ENCODE data around the gene HMGCL.
"Not testable (repeated sequence)": the region's sequence is repeated elsewhere in the genome, so short reads cannot be mapped to it uniquely, and the experiment has no call there.

The HMGCL gene

DNA sequence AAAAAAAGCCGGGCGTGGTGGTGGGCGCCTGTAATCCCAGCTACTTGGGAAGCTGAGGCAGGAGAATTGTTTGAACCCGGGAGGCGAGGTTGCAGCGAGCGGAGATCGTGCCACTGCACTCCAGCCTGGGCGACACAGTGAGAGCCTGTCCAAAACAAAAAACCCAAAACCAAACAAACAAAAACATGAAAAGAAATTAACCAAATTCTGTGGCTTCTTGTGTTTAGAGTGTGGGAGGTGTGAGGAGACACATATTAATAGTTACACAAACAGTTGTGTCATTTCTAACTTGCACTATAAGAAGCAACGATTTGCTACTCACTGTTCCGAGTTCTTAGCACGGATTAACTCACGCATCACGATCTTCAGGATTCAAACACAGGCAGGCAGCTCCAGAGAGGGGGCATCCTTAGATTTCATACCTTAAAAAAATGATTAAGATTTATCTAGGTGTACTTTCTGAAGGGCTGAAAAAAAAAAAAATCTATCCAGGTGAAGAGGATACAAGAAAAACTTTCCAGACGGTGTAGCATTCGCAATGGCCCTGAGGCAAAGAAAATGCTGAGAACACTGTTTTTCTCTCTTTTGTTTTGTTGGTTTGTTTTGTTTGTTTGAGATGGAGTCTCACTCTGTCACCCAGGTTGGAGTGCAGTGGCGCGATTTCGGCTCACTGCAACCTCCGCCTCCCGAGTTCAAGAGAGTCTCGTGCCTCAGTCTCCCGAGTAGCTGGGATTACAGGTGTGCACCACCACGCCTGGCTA is 713 bp upstream of the HMGCL start:
- DNase-seq: no peak

DNA sequence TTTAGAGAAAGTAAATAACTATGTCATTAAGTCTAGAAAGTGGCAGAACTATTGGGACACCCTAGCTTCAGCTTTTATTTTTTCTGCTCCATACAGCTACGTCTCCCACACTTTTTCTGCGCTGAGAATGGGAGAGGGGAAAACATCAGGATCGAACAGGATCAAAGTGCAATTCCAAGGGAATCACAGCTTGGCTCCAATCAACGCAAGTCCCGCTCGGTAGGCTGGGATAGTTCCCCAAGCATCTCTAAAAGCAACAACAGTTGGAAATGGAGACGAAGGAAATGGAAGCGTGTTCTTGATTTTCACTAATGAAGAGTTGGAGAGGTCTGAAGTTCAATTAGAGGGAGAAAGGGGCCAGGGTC is 536 bp downstream of the HMGCL start:
- no peak for DNase-seq

DNA sequence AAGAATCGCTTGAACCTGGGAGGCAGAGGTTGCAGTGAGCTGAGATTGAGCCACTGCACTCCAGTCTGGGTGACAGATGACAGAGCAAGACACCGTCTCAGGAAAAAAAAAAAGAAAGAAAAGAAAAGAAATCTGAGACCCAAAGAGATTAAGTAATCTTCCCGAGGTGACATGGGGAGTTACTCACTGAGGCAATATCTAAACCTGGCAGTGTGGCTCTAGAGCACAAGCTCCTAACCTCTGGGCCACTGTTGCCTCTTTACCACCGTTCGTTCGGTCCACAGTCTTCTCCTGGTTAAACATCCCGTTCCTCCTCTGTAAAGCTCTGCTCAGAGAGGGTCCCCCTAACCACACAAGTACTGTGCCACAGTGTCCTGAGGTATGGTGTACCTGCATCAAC is 1.5 kb downstream of the HMGCL start:
- DNase-seq: no peak

GRCh38 chr1:23817633-23818032 is 7.6 kb downstream of the HMGCL start:
- DNase-seq: no peak

DNA sequence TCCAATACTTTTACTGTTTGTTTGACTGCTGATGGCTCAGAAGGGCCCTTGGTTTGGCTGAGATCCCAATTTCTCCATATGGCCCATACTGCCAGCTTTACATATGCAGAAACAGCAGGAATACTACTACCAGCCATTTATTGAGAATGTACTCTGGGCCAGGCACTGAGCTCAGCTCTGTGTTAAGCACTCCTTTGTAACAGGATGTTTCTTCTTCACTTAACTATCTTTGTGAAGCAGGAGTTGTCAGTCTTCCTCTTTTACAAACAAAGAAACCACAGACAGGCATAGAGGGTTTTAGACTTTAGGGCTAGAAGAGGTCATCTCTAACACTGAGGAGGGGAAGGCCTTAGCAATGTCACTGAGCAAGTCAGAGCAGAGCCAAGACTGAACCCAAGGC is 8.3 kb downstream of the HMGCL start:
- DNase-seq: no peak

GRCh38 chr1:23816361-23816760 is 8.9 kb downstream of the HMGCL start:
- DNase-seq: no peak

- DNase-seq: no peak
These were observed 11.2 kb downstream of the HMGCL start for GRCh38 chr1:23814016-23814415.

GRCh38 chr1:23810818-23811540 is 14.2 kb downstream of the HMGCL start:
- no peak for DNase-seq

GRCh38 chr1:23809751-23810171 is 15.5 kb downstream of the HMGCL start:
- DNase-seq: peak; percentile 52 to 71

DNA sequence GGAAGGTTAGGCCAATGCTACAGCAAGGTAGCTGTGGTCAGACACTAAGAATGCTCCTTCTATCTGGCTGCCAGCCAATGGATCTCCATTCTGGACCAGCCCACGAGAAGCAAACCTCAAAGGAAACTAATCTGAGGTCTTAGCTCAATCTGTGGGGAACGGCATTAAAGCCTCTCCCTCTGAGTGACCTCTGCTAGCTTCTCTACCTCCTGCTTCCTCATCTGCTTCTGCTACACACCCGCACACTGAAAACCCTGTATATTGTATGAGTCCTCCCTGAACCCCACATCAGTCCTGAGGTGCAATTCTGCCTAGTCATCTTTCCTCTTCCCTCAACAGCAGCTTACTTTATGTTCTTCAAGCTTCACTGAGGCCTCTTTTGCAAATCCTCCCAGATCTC is 17.8 kb downstream of the HMGCL start:
- no peak for DNase-seq

- no peak for DNase-seq
These were observed 18.9 kb downstream of the HMGCL start for GRCh38 chr1:23806280-23806679.

- no peak for DNase-seq
These were observed 20.2 kb downstream of the HMGCL start for GRCh38 chr1:23805025-23805424.

- DNase-seq: no peak
These were observed 20.9 kb downstream of the HMGCL start for GRCh38 chr1:23804183-23804835.

GRCh38 chr1:23803674-23804073 is 21.6 kb downstream of the HMGCL start:
- no peak for DNase-seq

DNA sequence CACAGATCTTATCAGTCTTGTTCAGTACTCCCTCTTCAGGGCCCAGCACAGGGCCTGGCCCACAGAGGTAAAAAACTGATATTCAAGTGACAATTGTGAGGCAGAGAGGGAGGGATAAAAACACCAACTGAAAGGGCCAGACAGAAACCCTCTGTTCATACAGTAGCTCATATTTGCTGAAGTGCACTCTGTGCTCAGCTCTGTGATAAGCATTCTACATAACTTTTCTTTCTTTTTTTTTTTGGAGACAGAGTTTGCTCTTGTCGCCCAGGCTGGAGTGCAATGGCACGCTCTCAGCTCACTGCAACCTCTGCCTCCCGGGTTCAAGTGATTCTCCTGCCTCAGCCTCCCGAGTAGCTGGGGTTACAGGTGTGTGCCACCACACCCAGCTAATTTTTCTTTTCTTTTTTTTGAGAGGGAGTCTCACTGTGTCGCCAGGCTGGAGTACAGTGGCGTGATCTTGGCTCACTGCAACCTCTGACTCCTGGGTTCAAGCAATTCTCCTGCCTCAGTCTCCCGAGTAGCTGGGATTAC is 22.4 kb downstream of the HMGCL start:
- DNase-seq: not testable (repeated sequence)

GRCh38 chr1:23801876-23802275 is 23.4 kb downstream of the HMGCL start:
- no peak for DNase-seq

- no peak for DNase-seq
These were observed 23.9 kb downstream of the HMGCL start for GRCh38 chr1:23801338-23801748.

DNA sequence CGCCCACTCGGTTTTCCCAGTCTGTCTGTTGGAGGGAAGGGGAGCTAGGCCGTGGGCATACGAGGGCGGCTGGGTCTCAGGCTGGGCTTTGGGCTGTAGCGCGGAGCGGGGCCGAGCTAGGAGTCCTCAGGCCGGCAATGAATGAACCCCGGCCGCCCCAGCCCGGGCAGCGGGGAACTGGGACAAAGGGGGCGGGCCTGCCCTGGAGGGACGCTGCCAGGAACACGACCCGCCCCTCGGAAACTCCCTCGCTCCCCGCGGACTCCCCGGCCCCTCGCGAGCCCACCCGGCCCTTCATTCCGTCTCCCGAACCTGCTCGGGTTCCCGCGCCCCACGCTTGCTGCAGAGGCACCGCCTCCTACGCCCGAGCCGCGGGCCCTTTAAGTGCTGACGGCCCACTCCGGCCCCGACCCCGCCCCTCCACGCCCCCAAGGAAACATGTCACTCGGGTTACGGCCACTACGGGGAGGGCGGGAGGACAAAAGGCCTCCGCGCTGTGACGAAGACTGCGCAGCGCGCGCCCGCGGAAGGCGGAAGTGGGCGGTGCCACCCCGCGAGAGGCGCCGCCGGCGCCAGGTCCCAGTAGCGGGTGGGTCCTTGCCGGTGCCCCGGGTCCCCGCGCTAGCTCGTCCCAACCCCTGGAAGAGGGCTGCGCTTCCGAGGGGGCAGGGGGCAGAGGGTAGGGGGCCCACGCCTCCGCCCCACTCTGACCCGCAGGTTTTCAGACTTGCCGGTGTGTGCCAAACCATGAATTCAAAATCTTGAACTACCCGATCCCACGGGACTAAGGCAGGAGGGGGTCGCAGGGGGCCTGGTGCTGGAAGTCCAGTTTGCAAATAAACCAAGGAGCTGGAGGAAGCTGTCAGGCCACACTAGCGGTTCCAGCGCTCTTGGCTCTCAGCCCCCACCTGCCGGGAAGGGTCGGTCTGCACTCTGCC is 24.6 kb downstream of the HMGCL start, which contains the start of gene GALE:
GALE (minus strand) TSS at position 355 of the 938 bp plus-strand sequence. CDS start 1,747 bp downstream, outside the sequence.
- DNase-seq: peak; percentile 90 to 93

GRCh38 chr1:23799570-23800399 is 25.4 kb downstream of the HMGCL start:
- peak in 1 of 2 experiments; percentile 64 for DNase-seq

GRCh38 chr1:23799255-23799569 is 26.0 kb downstream of the HMGCL start:
- no peak for DNase-seq

DNA sequence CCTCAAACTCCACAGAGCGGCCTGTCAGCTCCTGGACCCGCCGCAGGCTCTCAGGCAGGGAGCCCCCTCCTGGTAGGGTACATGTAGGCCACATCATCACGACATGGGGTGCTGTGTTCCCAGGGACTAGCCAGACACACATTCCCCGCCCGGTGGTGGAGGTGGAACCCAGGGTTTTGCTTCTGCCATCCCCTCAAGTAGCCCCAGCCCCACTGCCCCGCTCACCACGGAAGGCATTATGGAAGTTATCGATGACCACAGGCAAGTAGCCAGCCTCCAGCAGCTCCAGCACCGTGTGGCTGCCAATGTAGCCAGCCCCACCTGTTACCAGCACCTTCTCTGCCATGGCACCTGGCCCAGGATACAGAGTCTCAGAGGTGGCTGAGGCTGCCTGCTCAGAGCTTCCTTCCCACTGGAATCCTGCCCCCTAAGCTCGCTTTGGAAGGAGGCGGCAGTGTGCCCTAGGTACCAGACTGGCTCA is 26.5 kb downstream of the HMGCL start:
- no peak for DNase-seq
